ENCODE data around the gene RNF224. TPM values are rescaled to one million over a fixed set of nuclear protein-coding genes. Genes with fewer than 3 reads are reported as not detected.

The RNF224 gene
- total RNA-seq, 2 experiments from 2014 or later = not detected

DNA sequence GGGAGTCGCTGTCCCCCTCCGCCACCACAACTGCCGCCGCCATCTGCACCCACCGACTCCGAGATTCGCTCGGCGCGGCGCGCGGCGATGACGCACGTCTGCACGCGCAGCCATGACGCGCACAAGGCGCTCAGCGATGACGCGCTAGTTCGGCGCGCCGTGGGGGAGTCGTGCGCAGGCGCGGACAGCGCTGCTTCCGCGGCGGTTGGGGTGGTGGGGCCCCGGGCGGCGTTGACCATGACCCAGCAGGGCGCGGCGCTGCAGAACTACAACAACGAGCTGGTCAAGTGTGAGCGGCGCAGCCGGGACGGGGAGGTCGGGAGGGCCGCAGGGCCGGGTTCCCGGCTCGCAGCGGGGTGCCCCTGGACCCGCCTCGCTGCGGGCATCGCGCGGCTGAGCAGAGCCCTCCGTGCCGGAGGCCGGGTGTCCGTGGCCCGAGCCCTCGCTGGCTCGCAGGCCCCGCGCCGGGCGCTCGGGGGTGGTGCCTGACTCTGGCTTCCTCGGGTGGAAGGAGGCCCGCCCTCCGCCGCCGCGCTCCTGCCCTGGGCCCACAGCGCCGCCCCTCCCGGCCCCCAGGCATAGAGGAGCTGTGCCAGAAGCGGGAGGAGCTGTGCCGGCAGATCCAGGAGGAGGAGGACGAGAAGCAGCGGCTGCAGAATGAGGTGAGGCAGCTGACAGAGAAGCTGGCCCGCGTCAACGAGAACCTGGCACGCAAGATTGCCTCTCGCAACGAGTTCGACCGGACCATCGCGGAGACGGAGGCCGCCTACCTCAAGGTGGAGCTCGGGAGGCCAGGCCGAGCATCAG is 38.6 kb upstream of the RNF224 start, which contains the start of the genes ANAPC2 and SSNA1:
ANAPC2 (minus strand) TSS at position 71 of the 807 bp plus-strand sequence; CDS start at position 43, 28 bp downstream.
SSNA1 (plus strand) TSS at position 187 of the 807 bp plus-strand sequence; CDS start at position 238, 51 bp downstream.
- Mint-ChIP-seq H3K27me3 (no peaks in the 10 kb centered on the region), H3K4me1 (peaks cover 25% of the 10 kb centered on the region), H3K4me3 (peak within 1 kb of the TSS; percentile 96), H3K27ac (peak within 1 kb of the TSS; percentile 87), H3K36me3 (peaks cover 8% of the 10 kb centered on the region), H3K9me3 (no peaks in the 10 kb centered on the region)
- peak; percentile 96 for DNase-seq

DNA sequence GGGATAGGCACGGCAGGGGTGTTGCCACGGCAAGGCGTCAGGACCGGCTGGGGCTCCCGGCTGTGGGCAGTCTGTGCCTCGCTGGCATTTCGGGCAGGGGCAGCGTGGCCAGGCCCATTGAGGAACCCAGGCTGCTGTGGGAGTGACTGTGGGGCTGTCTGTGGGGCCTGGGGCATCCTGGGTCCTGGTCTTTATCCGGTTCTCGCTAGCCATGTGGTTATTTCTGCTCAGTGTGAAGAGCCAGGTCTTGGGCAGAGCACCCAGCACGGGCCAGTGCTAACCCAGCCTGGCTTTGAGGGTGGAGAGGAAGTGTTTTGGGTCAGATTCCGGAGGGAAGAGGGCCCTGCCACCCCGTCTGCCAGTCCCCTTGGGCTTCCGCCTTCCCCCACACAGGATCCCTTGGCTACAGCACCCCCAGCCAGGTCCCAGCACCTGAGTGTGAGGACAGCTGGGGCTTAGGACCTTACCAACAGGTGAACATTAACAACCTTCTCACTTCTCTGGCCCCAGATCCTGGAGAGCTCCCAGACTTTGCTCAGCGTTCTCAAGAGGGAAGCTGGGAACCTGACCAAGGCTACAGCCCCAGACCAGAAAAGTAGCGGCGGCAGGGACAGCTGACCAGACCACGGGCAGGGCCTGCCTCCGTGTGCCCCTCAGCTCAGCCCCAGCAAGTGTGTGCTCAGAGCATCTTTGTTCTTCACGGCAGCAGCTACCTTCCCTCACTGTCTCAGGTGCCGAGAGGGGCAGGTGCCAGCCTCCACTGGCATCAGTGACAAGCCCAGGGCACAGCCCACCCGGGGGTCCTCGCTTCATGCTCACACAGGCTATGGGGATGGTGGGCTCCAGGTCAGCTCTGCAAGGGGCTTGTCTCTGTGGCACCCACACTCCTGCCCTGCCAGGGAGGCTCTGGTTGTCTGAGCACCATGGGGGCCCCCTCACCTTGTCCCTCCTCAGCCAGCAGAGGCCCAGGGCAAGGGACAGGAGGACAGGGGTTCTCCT is 37.7 kb upstream of the RNF224 start:
- Mint-ChIP-seq H3K4me1 (peaks cover 22% of the 10 kb centered on the region), H3K27ac (peak overlapping the region; percentile 87), H3K27me3 (no peaks in the 10 kb centered on the region), H3K36me3 (peaks cover 8% of the 10 kb centered on the region), H3K4me3 (peak overlapping the region; percentile 96), H3K9me3 (no peaks in the 10 kb centered on the region)
- DNase-seq = no peak

DNA sequence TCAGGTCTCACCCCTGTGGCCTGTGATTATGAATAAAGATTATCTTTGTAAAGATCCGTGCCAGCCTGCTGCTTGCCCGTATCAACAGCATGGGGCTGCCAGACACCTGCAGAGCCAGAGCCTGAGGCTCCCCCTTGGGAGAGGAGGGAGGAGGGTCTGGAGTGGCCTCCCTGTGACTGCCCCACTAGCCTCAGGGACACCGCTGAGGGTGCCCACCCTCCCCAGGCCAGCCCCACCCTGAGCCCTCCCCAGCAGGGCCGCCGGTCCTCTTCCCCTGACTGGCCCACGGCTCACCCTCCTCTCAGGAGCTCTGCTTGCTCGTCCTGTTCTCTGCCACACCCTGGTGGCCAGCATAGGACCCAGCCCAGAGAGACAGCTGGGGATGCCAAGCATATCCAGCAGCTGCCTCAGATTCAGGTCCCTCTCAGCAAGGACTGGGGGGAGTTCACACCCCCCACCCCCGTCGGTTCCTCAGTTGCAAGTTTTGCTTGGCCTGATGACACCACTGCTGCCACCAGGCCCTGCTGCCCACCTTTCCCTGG is 36.9 kb upstream of the RNF224 start:
- H3K27ac Mint-ChIP-seq = no peak overlapping the region
- peaks cover 22% of the 10 kb centered on the region for H3K4me1 Mint-ChIP-seq
- H3K4me3 Mint-ChIP-seq = peak overlapping the region; percentile 65
- DNase-seq = no peak
- no peaks in the 10 kb centered on the region for H3K27me3 Mint-ChIP-seq
- no peaks in the 10 kb centered on the region for H3K9me3 Mint-ChIP-seq
- peaks cover 8% of the 10 kb centered on the region for H3K36me3 Mint-ChIP-seq

DNA sequence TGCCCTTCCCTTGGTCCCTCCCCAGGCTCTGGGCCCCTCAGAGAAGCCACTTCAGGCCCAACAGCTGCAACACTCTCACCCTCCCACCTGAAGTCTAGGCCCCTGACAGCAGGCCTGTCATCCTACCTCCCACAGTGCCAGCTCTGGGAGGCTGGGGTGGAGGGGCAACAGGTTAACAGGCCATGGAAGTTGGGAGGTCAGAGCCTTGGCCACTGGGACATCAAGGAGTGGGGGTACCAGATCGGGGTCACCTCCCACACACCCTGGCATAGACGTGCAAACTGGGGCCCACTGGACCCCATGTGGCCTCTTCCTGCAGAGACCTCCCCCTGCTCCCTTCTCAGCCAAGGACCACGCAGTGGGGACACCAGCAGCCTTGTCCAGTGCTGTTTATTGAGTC is 36.1 kb upstream of the RNF224 start:
- Mint-ChIP-seq H3K9me3 (no peaks in the 10 kb centered on the region), H3K4me3 (no peak overlapping the region), H3K36me3 (peaks cover 8% of the 10 kb centered on the region), H3K27me3 (no peaks in the 10 kb centered on the region), H3K4me1 (peaks cover 22% of the 10 kb centered on the region), H3K27ac (no peak overlapping the region)
- no peak for DNase-seq

DNA sequence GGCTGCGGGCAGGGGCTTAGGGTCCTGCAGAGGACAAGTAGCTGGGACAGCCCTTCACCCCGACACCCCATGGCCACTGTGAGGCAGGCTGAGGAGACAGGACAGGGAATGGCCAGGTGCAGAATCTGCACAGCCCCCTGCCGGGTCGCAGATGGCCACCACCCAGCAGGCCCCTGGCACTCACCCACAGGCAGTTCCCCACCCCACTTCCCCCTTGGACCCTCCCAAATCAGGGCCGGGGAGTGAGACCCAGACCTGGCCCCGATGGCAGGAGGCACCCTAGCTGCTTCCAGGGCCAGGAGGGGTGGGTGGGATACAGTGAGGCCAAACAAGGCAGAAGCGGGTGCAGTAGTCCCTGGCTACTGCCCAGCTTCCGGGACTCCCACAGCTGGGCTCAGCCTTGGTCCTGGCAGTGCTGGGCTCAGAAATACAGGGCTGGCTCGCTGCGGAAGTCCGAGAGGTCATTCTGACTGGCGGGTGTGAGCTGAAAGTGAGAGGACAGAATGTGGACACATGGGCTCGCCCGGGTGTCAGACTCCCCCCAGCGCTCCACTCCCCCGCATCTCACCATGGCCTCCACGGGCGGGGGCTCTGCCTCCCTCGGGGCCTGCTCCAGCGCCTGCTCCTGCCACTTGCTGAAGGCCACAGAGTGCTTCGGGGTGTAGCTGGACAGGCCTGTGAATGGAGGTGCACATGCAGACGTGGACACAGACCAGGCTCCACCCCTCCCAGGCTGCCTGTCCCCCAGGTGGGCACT is 35.4 kb upstream of the RNF224 start:
- Mint-ChIP-seq H3K27me3 (no peaks in the 10 kb centered on the region), H3K9me3 (no peaks in the 10 kb centered on the region), H3K36me3 (peaks cover 8% of the 10 kb centered on the region), H3K27ac (no peak overlapping the region), H3K4me1 (peaks cover 19% of the 10 kb centered on the region), H3K4me3 (no peak overlapping the region)
- no peak for DNase-seq

DNA sequence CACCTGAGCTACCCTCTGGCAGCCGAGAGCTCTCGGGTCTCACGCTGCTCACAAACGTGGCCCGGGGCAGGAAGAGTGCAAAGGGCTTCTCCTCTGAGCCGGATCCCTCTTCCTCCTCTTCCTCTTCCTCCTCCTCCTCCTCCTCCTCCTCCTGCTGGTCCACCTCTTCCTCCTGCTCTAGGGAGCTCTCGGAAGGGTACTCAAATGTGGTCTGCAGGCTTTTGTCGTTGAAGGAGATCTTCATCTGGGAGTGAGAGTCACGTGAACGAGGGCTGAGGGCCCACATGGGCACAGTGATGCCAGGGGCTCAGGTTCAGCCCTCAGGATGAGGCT is 34.9 kb upstream of the RNF224 start:
- Mint-ChIP-seq H3K27me3 (no peaks in the 10 kb centered on the region), H3K27ac (no peak overlapping the region), H3K4me3 (no peak overlapping the region), H3K36me3 (peaks cover 8% of the 10 kb centered on the region), H3K4me1 (peaks cover 15% of the 10 kb centered on the region), H3K9me3 (no peaks in the 10 kb centered on the region)
- DNase-seq = no peak

DNA sequence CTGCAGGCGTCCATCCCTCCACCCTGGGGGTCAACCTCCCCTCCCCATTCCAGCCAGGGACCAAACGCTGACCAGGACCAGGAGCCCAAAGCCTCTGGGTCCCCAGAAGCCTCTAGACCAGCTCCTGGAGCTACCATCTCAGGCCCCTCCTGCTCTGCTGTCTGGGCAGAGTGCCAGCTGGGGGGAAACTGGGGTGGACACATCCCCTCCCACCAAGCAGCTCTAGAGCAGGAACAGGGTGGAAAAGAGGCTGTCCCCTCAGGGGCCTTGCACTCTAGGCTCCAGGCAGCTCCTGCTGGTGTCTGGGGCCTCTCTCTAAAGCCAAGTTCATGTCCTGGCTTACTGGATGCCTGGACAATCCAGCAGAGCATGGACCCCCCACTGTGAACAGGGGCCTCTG is 34.4 kb upstream of the RNF224 start:
- Mint-ChIP-seq H3K36me3 (peaks cover 4% of the 10 kb centered on the region), H3K4me1 (peaks cover 11% of the 10 kb centered on the region), H3K27ac (no peak overlapping the region), H3K27me3 (no peaks in the 10 kb centered on the region), H3K4me3 (no peak overlapping the region), H3K9me3 (no peaks in the 10 kb centered on the region)
- DNase-seq = no peak

DNA sequence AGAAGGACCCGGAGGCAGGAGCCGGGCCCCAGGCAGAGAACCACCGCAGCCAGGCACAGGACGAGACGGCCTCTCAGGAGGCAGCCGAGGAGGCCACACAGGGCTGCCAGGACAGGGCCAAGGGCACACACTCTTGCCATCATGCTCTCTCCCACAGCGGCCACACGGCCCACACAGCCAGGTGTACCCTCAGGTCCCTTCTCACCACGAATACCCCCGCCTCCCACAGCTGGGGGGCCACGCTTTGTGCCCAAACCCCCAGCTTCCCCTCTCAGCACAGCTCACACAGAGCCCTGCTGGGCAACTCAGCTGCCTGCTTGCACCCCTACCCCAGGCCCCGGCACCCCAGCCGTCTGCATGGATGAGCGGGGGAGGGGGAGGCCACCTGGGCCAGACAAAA is 33.5 kb upstream of the RNF224 start:
- no peak overlapping the region for H3K4me3 Mint-ChIP-seq
- no peaks in the 10 kb centered on the region for H3K9me3 Mint-ChIP-seq
- H3K27me3 Mint-ChIP-seq = no peaks in the 10 kb centered on the region
- H3K27ac Mint-ChIP-seq = no peak overlapping the region
- DNase-seq = no peak
- H3K4me1 Mint-ChIP-seq = peaks cover 11% of the 10 kb centered on the region
- peaks cover 4% of the 10 kb centered on the region for H3K36me3 Mint-ChIP-seq

DNA sequence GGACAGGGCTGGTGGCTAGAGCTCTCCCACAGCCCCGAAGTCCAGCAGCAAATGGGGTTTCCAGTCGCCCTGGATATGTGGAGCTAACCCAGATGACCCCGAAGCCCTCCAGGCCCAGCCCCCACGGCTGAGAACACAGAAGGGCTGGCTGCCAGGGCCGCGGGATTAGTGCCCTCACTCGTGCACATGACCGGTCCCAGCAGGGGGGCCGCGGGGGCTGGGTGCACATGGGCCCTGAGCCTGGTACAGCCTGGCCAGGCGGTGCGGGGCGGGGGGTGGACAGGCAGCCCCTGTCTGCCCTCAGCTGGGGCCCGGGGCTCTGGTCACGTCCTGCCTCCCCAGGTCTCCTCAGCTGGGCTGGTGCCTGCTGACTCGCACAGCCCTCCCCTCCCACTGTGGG is 32.9 kb upstream of the RNF224 start:
- Mint-ChIP-seq H3K36me3 (peaks cover 2% of the 10 kb centered on the region), H3K27ac (no peak overlapping the region), H3K9me3 (no peaks in the 10 kb centered on the region), H3K27me3 (no peaks in the 10 kb centered on the region), H3K4me3 (no peak overlapping the region), H3K4me1 (peaks cover 10% of the 10 kb centered on the region)
- no peak for DNase-seq

DNA sequence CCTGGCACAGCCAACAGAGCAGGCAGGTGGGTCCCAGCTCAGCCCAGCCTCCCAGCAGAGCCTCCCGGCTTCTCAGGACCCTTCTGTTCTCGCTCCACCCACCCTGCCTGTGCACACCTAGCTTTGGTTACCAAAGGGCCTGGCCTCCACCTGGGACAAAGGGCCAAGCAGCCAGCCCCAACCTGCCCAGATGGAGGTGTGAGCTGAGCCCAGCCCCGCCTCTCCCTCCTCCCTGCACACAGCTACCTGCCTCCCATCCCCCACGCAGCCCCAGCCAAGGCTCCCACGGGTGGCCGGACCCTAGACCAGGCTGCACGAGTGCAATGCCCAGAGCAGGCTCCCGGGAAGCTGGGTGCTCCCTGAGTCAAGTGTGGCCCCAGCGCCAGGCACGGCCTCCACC is 32.4 kb upstream of the RNF224 start:
- no peak overlapping the region for H3K4me3 Mint-ChIP-seq
- H3K36me3 Mint-ChIP-seq = no peaks in the 10 kb centered on the region
- H3K4me1 Mint-ChIP-seq = peaks cover 9% of the 10 kb centered on the region
- H3K27me3 Mint-ChIP-seq = no peaks in the 10 kb centered on the region
- DNase-seq = no peak
- H3K9me3 Mint-ChIP-seq = no peaks in the 10 kb centered on the region
- no peak overlapping the region for H3K27ac Mint-ChIP-seq

DNA sequence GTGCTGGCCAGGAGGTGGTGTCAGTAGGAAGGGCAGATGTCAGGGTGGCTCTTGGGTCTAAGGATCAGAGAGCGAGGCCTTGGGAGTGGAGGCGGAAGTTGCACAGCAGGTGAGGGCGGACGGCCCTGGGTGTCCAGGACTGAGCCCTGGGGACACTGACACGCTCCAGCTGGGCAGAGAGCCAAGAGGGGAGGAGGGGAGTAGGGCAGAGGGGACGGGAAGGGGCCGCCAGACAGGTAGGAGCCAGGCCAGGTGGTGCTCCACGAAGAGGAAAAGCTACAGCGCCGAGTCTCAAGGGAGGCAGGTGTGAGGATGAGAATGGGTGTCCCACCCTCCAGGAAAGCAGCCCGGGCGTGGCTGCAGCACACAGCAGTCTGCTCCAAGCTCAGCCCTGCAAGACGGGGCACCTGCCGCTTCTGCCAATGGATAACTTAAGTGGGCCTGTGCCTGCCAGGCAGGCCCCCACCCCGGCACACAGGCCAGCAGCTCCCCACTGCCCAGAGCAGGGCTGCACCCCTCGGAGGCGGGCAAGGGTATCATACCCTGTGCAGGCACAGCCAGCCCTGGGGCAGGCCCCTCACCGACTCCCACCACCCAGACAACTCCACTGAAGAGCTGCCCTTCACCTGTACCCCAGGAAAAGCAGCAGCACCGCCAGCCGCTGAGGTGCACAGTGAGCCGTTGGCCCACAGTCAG is 31.6 kb upstream of the RNF224 start:
- Mint-ChIP-seq H3K4me1 (peaks cover 9% of the 10 kb centered on the region), H3K27me3 (no peaks in the 10 kb centered on the region), H3K27ac (peak overlapping the region; percentile 39), H3K9me3 (no peaks in the 10 kb centered on the region), H3K36me3 (no peaks in the 10 kb centered on the region), H3K4me3 (no peak overlapping the region)
- DNase-seq = no peak

DNA sequence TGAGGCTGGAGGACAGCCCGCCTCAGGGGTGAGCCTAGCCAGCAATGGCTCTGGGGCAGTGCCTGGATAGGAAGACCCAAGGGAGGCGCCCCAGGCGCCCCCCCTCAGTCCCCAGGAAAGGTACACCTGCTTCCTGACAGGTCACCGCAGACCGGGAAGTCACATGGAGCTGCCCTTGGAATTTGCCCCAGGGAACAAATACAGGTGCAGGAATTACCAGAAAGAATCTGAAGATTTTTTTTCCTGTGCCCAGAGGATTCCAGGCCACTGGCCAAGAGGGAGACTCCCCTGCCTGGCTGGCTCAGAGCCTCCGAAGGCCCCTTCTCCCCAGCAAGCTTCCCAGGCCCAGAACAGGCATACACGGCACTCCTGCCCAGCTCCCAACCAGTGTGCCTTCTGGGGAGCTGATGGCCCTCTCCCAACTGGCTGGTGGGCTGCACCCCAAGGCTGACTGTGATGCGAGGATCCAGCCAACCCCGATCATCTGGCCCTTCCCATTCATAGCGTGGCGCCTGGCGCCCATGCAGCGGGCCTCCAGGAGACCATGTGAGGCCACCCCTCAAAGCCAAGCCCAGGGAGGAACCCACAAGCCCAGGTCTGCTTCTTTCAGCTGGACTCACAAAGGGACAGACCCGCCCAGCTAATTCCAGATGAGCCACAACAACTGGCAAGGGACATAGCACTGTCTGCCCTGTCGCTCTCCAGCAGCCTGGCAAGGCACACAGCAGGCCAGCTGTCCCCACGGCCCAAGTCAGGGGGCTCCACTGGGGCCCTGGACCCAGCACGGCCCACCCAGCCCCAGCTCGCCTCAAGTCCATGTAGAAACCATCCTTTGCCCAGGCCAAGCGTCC is 29.0 kb upstream of the RNF224 start:
- peaks cover 20% of the 10 kb centered on the region for H3K4me1 Mint-ChIP-seq
- no peaks in the 10 kb centered on the region for H3K27me3 Mint-ChIP-seq
- H3K36me3 Mint-ChIP-seq = no peaks in the 10 kb centered on the region
- no peak overlapping the region for H3K27ac Mint-ChIP-seq
- DNase-seq = no peak
- H3K9me3 Mint-ChIP-seq = no peaks in the 10 kb centered on the region
- H3K4me3 Mint-ChIP-seq = no peak overlapping the region

DNA sequence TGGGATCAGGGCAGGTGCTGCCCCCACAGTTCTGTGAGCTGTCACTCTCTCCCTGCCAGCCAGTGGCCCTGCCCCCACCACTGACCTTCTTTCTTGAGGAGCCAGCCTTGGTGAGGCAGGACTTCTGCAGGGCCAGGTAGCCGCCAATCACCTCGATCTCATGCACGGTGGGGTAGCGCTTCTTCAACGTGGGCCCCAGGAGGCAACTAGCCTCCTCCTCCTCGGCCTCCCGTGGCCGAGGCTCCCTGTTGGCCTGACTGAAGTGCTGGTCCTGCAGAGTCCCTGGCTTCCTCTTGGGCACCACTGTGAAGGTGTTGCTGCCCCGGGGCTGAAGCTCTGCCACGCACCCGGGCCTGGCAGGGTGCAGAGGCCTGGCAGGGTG is 28.4 kb upstream of the RNF224 start:
- DNase-seq = no peak
- H3K4me1 Mint-ChIP-seq = peaks cover 22% of the 10 kb centered on the region
- H3K9me3 Mint-ChIP-seq = no peaks in the 10 kb centered on the region
- no peak overlapping the region for H3K4me3 Mint-ChIP-seq
- H3K27ac Mint-ChIP-seq = no peak overlapping the region
- H3K27me3 Mint-ChIP-seq = no peaks in the 10 kb centered on the region
- no peaks in the 10 kb centered on the region for H3K36me3 Mint-ChIP-seq
